Vagina (tissue), 2 donors: ENCODE data around the gene MICAL3. TPM values are rescaled to one million over a fixed set of nuclear protein-coding genes. Genes with fewer than 3 reads are reported as not detected.

Experiments
- DNase-seq, 2 donors: peaks; one replicate each; pipeline ENCODE4 v3.0.0-alpha.2; 2017; ENCODE audit errors: extremely low spot score in 2 of 2
- H3K27ac ChIP-seq: fragments of 200-600 bp; sonication (generic); one replicate; pipeline ENCODE4 v1.5.1; 2019
- H3K27me3 ChIP-seq: fragments of 200-600 bp; sonication (generic); one replicate; pipeline ENCODE4 v1.5.1; 2019
- H3K36me3 ChIP-seq, 2 donors: fragments of 200-600 bp; sonication (generic); one replicate each; pipeline ENCODE4 v1.5.1; 2017 to 2019
- H3K4me1 ChIP-seq: fragments of 200-600 bp; sonication (generic); one replicate; pipeline ENCODE4 v1.5.1; 2019
- H3K4me3 ChIP-seq, 2 donors: fragments of 200-600 bp; sonication (generic); 1 replicate in 1 of 2; 2 replicates in 1 of 2; pipeline ENCODE4 v1.5.1; 2016 to 2019
- H3K9me3 ChIP-seq: fragments of 200-600 bp; sonication (generic); one replicate; pipeline ENCODE4 v1.5.1; 2019
- CTCF ChIP-seq, 3 experiments: fragments of 450-650 bp in 2 of 3; fragments of 200-600 bp in 1 of 3; sonication (generic) in 1 of 3; IDR thresholded peaks; one replicate each; pipeline ENCODE4 v1.5.1; 2017 to 2019; ENCODE audit warnings: antibody characterized with exemption in 3 of 3, mild to moderate bottlenecking in 2 of 3, moderate library complexity in 2 of 3
- POLR2A ChIP-seq, 2 donors: fragments of 450-650 bp; IDR thresholded peaks; one replicate each; pipeline ENCODE4 v1.6.1; 2017; ENCODE audit warnings: antibody characterized with exemption in 2 of 2, mild to moderate bottlenecking in 2 of 2, moderate library complexity in 2 of 2
- POLR2AphosphoS5 ChIP-seq, 2 donors: sonication (generic); formaldehyde crosslinking; IDR thresholded peaks; one replicate each; pipeline ENCODE4 v1.9.0; 2017; ENCODE audit warnings: antibody characterized with exemption in 2 of 2, mild to moderate bottlenecking in 2 of 2, low read depth in 1 of 2; ENCODE audit not compliant: insufficient read depth in 1 of 2
- intact Hi-C: fragments of 100-400 bp; cut with DNase I; formaldehyde crosslinking; loops from one replicate; pipeline ENCODE4 v1.15.1; 2023
- total RNA-seq: library from RNA; depleted of rRNA; stranded (reverse); fragments of >200 nt; gene quantifications from one replicate; pipeline ENCODE4 v1.2.3, GENCODE V29; 2016

Gene MICAL3
- total RNA-seq, 1 donor from 2014 or later: 35.1 TPM

- no peaks in the 10 kb centered on the region for H3K36me3 ChIP-seq
- H3K27ac ChIP-seq: no peak overlapping the region
- peaks cover 21% of the 10 kb centered on the region for H3K4me1 ChIP-seq
- H3K27me3 ChIP-seq: no peaks in the 10 kb centered on the region
- intact Hi-C loops: no loop called here
- H3K9me3 ChIP-seq: no peaks in the 10 kb centered on the region
- no peak for DNase-seq
- no peak for TF ChIP-seq POLR2AphosphoS5 (IDR thresholded peaks at IDR 0.05; ENCODE audit: insufficient read depth in 1 of 2, low read depth in 1 of 2)
- TF ChIP-seq CTCF (IDR thresholded peaks at IDR 0.05): no peak
- no peak for TF ChIP-seq POLR2A (IDR thresholded peaks at IDR 0.05)
- no peak overlapping the region for H3K4me3 ChIP-seq
These were observed 64.3 kb downstream of the MICAL3 start for GRCh38 chr22:17960011-17960410.

GRCh38 chr22:17958166-17958565 lies 66.2 kb downstream of the MICAL3 start:
- intact Hi-C loops: no loop called here
- H3K9me3 ChIP-seq: no peaks in the 10 kb centered on the region
- TF ChIP-seq POLR2AphosphoS5 (IDR thresholded peaks at IDR 0.05; ENCODE audit: insufficient read depth in 1 of 2, low read depth in 1 of 2): no peak
- no peak for TF ChIP-seq POLR2A (IDR thresholded peaks at IDR 0.05)
- no peak for TF ChIP-seq CTCF (IDR thresholded peaks at IDR 0.05)
- H3K4me1 ChIP-seq: peaks cover 11% of the 10 kb centered on the region
- no peaks in the 10 kb centered on the region for H3K36me3 ChIP-seq
- H3K27me3 ChIP-seq: no peaks in the 10 kb centered on the region
- no peak overlapping the region for H3K27ac ChIP-seq
- no peak overlapping the region for H3K4me3 ChIP-seq
- DNase-seq: no peak

GRCh38 chr22:17957693-17958092 lies 66.7 kb downstream of the MICAL3 start:
- TF ChIP-seq CTCF (IDR thresholded peaks at IDR 0.05): no peak
- TF ChIP-seq POLR2A (IDR thresholded peaks at IDR 0.05): no peak
- TF ChIP-seq POLR2AphosphoS5 (IDR thresholded peaks at IDR 0.05; ENCODE audit: insufficient read depth in 1 of 2, low read depth in 1 of 2): no peak
- no peaks in the 10 kb centered on the region for H3K36me3 ChIP-seq
- H3K4me3 ChIP-seq: no peak overlapping the region
- no peaks in the 10 kb centered on the region for H3K9me3 ChIP-seq
- no peak for DNase-seq
- intact Hi-C loops: no loop called here
- no peak overlapping the region for H3K27ac ChIP-seq
- H3K4me1 ChIP-seq: peaks cover 11% of the 10 kb centered on the region
- H3K27me3 ChIP-seq: no peaks in the 10 kb centered on the region

GRCh38 chr22:17957204-17957603 lies 67.2 kb downstream of the MICAL3 start:
- Histone ChIP-seq H3K27ac (no peak overlapping the region), H3K27me3 (no peaks in the 10 kb centered on the region), H3K36me3 (no peaks in the 10 kb centered on the region), H3K9me3 (no peaks in the 10 kb centered on the region), H3K4me3 (no peak overlapping the region), H3K4me1 (peaks cover 11% of the 10 kb centered on the region)
- intact Hi-C loops: no loop called here
- TF ChIP-seq POLR2AphosphoS5 (IDR thresholded peaks at IDR 0.05; ENCODE audit: insufficient read depth in 1 of 2, low read depth in 1 of 2) (no peak), CTCF (IDR thresholded peaks at IDR 0.05) (no peak), POLR2A (IDR thresholded peaks at IDR 0.05) (no peak)
- no peak for DNase-seq

- no peaks in the 10 kb centered on the region for H3K9me3 ChIP-seq
- intact Hi-C loops: no loop called here
- H3K36me3 ChIP-seq: no peaks in the 10 kb centered on the region
- TF ChIP-seq POLR2AphosphoS5 (IDR thresholded peaks at IDR 0.05; ENCODE audit: insufficient read depth in 1 of 2, low read depth in 1 of 2) (no peak), POLR2A (IDR thresholded peaks at IDR 0.05) (no peak)
- no peak for DNase-seq
- H3K4me1 ChIP-seq: peaks cover 15% of the 10 kb centered on the region
- no peak overlapping the region for H3K27ac ChIP-seq
- H3K27me3 ChIP-seq: no peaks in the 10 kb centered on the region
- H3K4me3 ChIP-seq: no peak overlapping the region
These were observed 67.7 kb downstream of the MICAL3 start for GRCh38 chr22:17956630-17957029.
